A673 (cell line): ENCODE data around the gene SLC22A4.

ENCODE experiments used
- EZH2 ChIP-seq: fragments of 200-600 bp; sonication (generic); IDR thresholded peaks from 2 replicates; pipeline ENCODE4 v1.6.1; 2017; ENCODE audit warnings: borderline replicate concordance, low read depth, mild to moderate bottlenecking, mixed read lengths, antibody characterized with exemption, low read length; ENCODE audit not compliant: poor library complexity, severe bottlenecking
- TF ChIP-seq, protein P1 (sequence below): fragments of 300-800, 200-600 bp; sonication (generic); conservative IDR thresholded peaks from 2 replicates; pipeline ENCODE4 v1.5.1; 2017; ENCODE audit warnings: low read depth, mild to moderate bottlenecking, antibody characterized with exemption, low read length, moderate library complexity, mixed read lengths

DNA sequence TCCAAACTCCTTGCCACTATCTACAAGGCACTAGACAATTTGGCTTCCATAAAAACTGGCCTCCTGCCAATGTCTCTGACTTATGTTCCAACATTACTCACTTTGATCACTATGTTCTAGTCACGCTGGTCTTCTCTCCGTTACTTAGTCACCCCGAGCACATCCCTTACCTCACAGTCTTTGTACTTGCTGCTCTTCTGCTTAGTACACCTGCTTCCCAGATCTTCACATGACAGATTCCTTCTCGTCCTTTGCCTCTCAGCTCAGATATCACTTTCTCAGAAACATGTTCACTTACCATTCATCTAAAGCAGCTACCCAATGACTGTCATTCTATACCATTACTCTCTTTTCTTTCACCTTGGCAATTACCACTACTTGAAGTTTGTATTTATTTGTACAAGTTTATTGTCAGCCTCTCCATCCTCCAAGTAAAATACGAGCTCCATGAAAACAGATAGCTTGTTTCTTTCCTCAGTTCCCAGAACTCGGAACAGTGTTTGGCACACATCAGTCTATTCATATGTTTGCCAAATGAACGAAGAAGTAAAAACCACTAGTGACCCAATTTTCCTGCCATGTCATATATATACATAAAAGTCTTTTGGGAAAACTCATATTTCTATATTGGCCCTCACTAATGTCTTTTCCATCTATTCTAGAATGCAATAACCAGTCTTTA is 69.4 kb downstream of the SLC22A4 start:
- TF ChIP-seq, protein P1, sequence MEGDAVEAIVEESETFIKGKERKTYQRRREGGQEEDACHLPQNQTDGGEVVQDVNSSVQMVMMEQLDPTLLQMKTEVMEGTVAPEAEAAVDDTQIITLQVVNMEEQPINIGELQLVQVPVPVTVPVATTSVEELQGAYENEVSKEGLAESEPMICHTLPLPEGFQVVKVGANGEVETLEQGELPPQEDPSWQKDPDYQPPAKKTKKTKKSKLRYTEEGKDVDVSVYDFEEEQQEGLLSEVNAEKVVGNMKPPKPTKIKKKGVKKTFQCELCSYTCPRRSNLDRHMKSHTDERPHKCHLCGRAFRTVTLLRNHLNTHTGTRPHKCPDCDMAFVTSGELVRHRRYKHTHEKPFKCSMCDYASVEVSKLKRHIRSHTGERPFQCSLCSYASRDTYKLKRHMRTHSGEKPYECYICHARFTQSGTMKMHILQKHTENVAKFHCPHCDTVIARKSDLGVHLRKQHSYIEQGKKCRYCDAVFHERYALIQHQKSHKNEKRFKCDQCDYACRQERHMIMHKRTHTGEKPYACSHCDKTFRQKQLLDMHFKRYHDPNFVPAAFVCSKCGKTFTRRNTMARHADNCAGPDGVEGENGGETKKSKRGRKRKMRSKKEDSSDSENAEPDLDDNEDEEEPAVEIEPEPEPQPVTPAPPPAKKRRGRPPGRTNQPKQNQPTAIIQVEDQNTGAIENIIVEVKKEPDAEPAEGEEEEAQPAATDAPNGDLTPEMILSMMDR = no peak
- no peak for TF ChIP-seq EZH2
